GM21360 (cell line): ENCODE measurements around the gene TGM5.
"Not testable (repeated sequence)": the region's sequence is repeated elsewhere in the genome, so short reads cannot be mapped to it uniquely, and the experiment has no call there.

Experiments used
- ATAC-seq: cut with Tn5 transposase; IDR thresholded peaks from one replicate; pipeline ENCODE4 v1.9.1; 2021; ENCODE audit warnings: mild to moderate bottlenecking, moderate library complexity; ENCODE audit not compliant: unreplicated experiment

Gene TGM5

GRCh38 chr15:43198556-43198955 is 68.2 kb downstream of the TGM5 start:
- ATAC-seq, result not testable (repeated sequence)

- ATAC-seq, result not testable (repeated sequence)
Measured at GRCh38 chr15:43197773-43198172, 69.0 kb downstream of the TGM5 start.

- no peak for ATAC-seq
Measured at GRCh38 chr15:43196760-43197548, 69.8 kb downstream of the TGM5 start.

- no peak for ATAC-seq
Measured at GRCh38 chr15:43194795-43195194, 71.9 kb downstream of the TGM5 start.

GRCh38 chr15:43193710-43194109 is 73.0 kb downstream of the TGM5 start:
- no peak for ATAC-seq

- no peak for ATAC-seq
Measured at GRCh38 chr15:43190178-43190577, 76.5 kb downstream of the TGM5 start.

GRCh38 chr15:43189296-43189695 is 77.4 kb downstream of the TGM5 start:
- no peak for ATAC-seq

- ATAC-seq, result no peak
Measured at GRCh38 chr15:43187544-43188155, 79.1 kb downstream of the TGM5 start.

- ATAC-seq, result no peak
Measured at GRCh38 chr15:43186003-43186353, 80.8 kb downstream of the TGM5 start.

- peak; percentile 81 for ATAC-seq
Measured at GRCh38 chr15:43185157-43186002, 81.3 kb downstream of the TGM5 start, which contains the start of gene CCNDBP1. TSS of gene CCNDBP1 (plus strand) at chr15:43185403. CDS start at chr15:43185499, 96 bp downstream.

- no peak for ATAC-seq
Measured at GRCh38 chr15:43184407-43185124, 82.2 kb downstream of the TGM5 start.

GRCh38 chr15:43183270-43183669 is 83.5 kb downstream of the TGM5 start:
- ATAC-seq, result no peak
